Peyer's patch (tissue), 4 donors: Measurements from ENCODE around the gene PGBD5. TPM values are rescaled to one million over a fixed set of nuclear protein-coding genes. Genes with fewer than 3 reads are reported as not detected.
"Not testable (repeated sequence)": the region's sequence is repeated elsewhere in the genome, so short reads cannot be mapped to it uniquely, and the experiment has no call there.

Experiments
- DNase-seq, 3 donors: peaks; one replicate each; pipeline ENCODE4 v3.0.0-alpha.2; 2017 to 2019
- H3K27ac ChIP-seq, 4 donors: fragments of 200-600 bp; sonication (generic); one replicate each; pipeline ENCODE4 v1.5.1; 2016 to 2019
- H3K27me3 ChIP-seq, 2 donors: fragments of 200-600 bp; sonication (generic); one replicate each; pipeline ENCODE4 v1.5.1; 2019
- H3K36me3 ChIP-seq, 3 donors: fragments of 200-600 bp; sonication (generic); one replicate each; pipeline ENCODE4 v1.5.1; 2016 to 2019
- H3K4me1 ChIP-seq, 4 donors: fragments of 200-600 bp; sonication (generic); one replicate each; pipeline ENCODE4 v1.5.1; 2016 to 2019
- H3K4me3 ChIP-seq, 4 donors: fragments of 200-600 bp; sonication (generic); 1 replicate in 3 of 4; 2 replicates in 1 of 4; pipeline ENCODE4 v1.5.1; 2016 to 2019; ENCODE audit warnings: mild to moderate bottlenecking in 1 of 4
- H3K9me3 ChIP-seq, 4 donors: fragments of 200-600 bp; sonication (generic); one replicate each; pipeline ENCODE4 v1.5.1; 2016 to 2019; ENCODE audit warnings: mild to moderate bottlenecking in 1 of 4
- POLR2A ChIP-seq, 2 donors: fragments of 450-650 bp; IDR thresholded peaks; one replicate each; pipeline ENCODE4 v1.5.1; 2017; ENCODE audit warnings: antibody characterized with exemption in 2 of 2, mild to moderate bottlenecking in 2 of 2, moderate library complexity in 2 of 2
- total RNA-seq, 4 donors: library from RNA; depleted of rRNA; stranded (reverse); fragments of >200 nt; gene quantifications; one replicate each; pipeline ENCODE4 v1.1.0, GENCODE V29; 2016
- TF ChIP-seq, protein P1 (sequence below), 6 experiments: fragments of 450-650 bp in 4 of 6; fragments of 200-600 bp in 2 of 6; sonication (generic) in 1 of 6; IDR thresholded peaks; one replicate each; pipeline ENCODE4 v1.5.1; 2017 to 2019; ENCODE audit warnings: antibody characterized with exemption in 6 of 6, mild to moderate bottlenecking in 3 of 6, moderate library complexity in 1 of 6

The PGBD5 gene
- total RNA-seq, 4 donors from 2014 or later = under 0.01 to 4.1 (median 0.21) TPM

DNA sequence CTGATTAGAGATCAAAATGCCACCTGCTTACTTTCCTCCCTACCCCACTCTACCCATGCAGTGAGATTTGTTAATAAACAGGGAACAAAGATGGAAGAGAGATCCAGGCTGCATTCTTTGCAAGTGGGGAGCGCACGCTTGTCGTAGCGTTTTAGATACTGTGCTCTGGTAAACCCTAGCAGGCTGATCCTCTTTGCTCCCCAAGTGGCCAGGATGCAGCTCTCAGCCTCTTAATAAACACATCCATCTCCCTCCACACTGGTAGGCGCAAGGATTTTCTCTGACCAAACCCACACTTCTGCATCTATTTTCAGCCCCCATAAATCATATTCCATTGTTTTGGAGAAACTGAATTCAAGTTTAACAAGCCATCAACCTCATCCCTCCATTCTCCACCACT, 2.9 kb downstream of the PGBD5 start:
- Histone ChIP-seq H3K9me3 (no peaks in the 10 kb centered on the region), H3K36me3 (no peaks in the 10 kb centered on the region), H3K27me3 (peaks cover 0 to 34% of the 10 kb centered on the region in 2 donors), H3K27ac (no peak overlapping the region), H3K4me1 (peaks cover 0 to 12% (median 6%) of the 10 kb centered on the region in 4 donors), H3K4me3 (no peak overlapping the region)
- TF ChIP-seq, protein P1, sequence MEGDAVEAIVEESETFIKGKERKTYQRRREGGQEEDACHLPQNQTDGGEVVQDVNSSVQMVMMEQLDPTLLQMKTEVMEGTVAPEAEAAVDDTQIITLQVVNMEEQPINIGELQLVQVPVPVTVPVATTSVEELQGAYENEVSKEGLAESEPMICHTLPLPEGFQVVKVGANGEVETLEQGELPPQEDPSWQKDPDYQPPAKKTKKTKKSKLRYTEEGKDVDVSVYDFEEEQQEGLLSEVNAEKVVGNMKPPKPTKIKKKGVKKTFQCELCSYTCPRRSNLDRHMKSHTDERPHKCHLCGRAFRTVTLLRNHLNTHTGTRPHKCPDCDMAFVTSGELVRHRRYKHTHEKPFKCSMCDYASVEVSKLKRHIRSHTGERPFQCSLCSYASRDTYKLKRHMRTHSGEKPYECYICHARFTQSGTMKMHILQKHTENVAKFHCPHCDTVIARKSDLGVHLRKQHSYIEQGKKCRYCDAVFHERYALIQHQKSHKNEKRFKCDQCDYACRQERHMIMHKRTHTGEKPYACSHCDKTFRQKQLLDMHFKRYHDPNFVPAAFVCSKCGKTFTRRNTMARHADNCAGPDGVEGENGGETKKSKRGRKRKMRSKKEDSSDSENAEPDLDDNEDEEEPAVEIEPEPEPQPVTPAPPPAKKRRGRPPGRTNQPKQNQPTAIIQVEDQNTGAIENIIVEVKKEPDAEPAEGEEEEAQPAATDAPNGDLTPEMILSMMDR (IDR thresholded peaks at IDR 0.05) = no peak
- TF ChIP-seq POLR2A (IDR thresholded peaks at IDR 0.05) = no peak
- no peak for DNase-seq

DNA sequence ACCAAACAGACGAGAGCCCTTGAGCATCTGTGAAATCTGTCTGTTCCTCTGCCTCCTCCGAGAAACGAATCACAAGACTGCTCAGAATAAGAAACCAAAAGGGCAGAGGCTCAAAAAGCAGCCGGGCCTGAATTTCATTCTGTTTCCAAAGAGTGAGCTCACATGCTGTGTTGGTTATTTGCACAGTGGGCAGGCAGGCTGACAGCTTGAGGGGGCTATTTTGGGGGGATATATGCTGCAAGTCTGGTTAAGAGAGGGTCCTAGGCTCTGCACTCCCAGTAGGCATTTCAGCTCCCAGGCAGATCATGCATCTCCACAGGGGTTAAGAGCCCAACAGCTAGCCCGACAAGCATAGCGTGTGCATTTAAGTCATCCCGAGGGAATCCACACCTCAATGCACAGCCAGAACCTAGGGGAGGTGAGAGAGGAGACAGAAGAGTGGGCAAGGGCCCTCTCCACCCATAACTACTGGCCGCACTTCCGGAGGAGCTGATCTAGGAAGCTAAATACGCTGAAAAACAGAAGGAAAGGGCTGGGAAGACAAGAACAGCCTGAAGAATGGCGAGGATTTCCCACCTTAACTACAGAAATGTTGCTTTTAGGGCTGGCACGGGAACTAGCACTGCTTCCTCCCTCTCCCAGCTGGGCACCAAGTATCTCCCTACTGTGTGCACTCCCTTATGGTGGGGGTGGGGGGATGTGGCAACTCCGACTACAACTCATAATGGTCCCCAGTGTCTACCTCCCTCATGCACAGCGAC, 3.7 kb downstream of the PGBD5 start:
- Histone ChIP-seq H3K9me3 (no peaks in the 10 kb centered on the region), H3K4me1 (peaks cover 0 to 12% (median 6%) of the 10 kb centered on the region in 4 donors), H3K4me3 (no peak overlapping the region), H3K27ac (no peak overlapping the region), H3K36me3 (no peaks in the 10 kb centered on the region), H3K27me3 (peaks cover 0 to 34% of the 10 kb centered on the region in 2 donors)
- DNase-seq = no peak
- TF ChIP-seq, protein P1 (IDR thresholded peaks at IDR 0.05) = no peak
- no peak for TF ChIP-seq POLR2A (IDR thresholded peaks at IDR 0.05)

DNA sequence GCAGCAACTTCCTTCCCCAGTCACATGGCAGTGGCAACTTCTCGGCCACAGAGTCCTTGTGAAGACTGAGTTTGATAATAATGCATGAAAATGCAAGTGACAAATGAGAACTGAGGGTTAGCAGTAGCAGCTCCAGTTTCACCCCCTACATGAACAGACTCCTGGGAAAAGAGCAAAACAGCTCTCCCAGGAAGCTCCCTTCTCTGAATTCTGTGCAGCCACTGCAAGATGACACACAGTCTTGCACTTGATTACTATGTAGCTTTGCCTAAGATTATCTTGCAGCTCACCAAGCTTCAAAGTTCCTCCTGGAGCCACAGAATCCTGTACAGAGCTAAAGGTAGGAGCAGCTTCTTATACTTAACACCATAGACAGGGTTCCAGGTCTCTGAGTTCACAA, 4.7 kb downstream of the PGBD5 start:
- DNase-seq = no peak
- Histone ChIP-seq H3K4me3 (no peak overlapping the region), H3K27ac (no peak overlapping the region), H3K9me3 (no peaks in the 10 kb centered on the region), H3K36me3 (no peaks in the 10 kb centered on the region), H3K4me1 (peaks cover 0 to 9% (median 4%) of the 10 kb centered on the region in 4 donors), H3K27me3 (peaks cover 0 to 29% of the 10 kb centered on the region in 2 donors)
- TF ChIP-seq, protein P1 (IDR thresholded peaks at IDR 0.05) = no peak
- TF ChIP-seq POLR2A (IDR thresholded peaks at IDR 0.05) = no peak

DNA sequence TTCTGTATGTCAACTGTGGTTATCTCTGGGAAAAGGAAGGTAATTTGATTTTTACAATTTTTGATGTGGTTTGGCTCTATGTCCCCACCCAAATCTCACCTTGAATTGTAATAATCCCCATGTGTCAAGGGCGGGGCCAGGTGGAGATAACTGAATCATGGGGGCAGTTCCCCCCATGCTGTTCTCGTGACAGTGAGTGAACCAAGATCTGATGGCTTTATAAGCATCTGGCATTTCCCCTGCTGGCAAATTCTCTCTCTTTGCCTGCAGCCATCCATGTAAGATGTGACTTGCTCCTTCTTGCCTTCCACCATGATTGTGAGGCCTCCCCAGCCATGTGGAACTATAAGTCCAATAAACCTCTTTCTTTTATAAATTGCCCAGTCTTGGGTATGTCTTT, 5.8 kb downstream of the PGBD5 start:
- not testable (repeated sequence) for H3K4me3 ChIP-seq, DNase-seq, H3K9me3 ChIP-seq, H3K27ac ChIP-seq, H3K4me1 ChIP-seq, H3K36me3 ChIP-seq
- H3K27me3 ChIP-seq = peaks cover 0 to 27% of the 10 kb centered on the region in 2 donors

DNA sequence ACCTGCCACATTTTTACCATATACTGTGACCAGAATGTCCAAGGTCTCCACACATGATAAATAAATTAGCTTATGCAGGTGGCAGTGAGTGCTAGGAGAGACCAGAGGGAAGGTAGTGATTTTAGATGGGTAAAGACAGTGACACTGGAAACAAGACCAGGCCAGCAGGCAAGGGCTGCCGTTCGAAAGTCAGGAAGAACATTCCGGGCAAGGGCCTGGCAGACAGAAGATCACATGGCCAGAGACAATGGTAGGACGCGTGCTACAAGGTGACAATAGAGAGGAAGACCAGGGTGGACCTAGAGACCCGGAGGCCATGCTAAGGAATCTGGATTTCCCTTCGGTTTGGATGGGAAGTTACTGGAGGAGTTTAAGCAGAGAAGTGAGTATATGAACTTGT, 9.7 kb downstream of the PGBD5 start:
- Histone ChIP-seq H3K9me3 (no peaks in the 10 kb centered on the region), H3K4me3 (no peak overlapping the region), H3K36me3 (no peaks in the 10 kb centered on the region), H3K27ac (no peak overlapping the region), H3K4me1 (no peaks in the 10 kb centered on the region), H3K27me3 (no peaks in the 10 kb centered on the region)
- DNase-seq = no peak
- TF ChIP-seq POLR2A (IDR thresholded peaks at IDR 0.05) = no peak
- TF ChIP-seq, protein P1 (IDR thresholded peaks at IDR 0.05) = no peak

DNA sequence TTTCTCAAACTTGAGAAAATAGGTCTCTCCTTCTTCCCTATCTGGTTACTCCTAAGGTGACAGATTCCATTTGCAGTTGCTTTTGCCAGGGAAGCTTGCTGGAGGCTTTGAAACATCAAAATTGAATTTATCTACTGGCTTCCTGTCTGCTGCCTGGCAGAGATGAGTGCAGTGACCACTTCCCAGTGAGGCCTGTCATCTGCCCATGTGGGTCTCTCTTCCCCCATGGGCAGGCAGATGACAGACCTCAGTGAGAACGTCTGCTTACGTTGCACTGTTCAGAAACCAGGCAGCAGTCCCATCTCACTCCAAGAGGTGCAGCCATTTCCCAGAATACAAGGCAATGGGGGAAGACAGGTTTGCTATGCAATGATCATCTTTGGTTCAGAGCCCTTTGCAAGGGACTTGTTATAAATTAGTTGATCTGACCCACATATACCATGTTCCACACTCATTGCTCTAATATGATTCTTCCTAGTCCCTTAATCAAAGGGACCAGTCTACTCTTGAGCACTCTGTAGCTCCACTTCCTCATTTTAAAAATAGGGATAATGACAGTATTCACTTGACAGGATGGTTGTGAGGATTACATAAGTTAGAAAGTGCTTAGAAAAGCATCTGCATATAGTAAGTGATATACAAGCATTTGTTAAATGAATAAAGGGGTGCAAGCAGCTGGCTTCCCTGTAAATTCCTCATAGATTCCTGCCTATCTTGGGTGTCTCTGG, 10.6 kb downstream of the PGBD5 start:
- Histone ChIP-seq H3K36me3 (no peaks in the 10 kb centered on the region), H3K27ac (no peak overlapping the region), H3K9me3 (no peaks in the 10 kb centered on the region), H3K27me3 (no peaks in the 10 kb centered on the region), H3K4me1 (no peaks in the 10 kb centered on the region), H3K4me3 (no peak overlapping the region)
- no peak for TF ChIP-seq POLR2A (IDR thresholded peaks at IDR 0.05)
- TF ChIP-seq, protein P1 (IDR thresholded peaks at IDR 0.05) = no peak
- DNase-seq = no peak
